ENCODE measurements around the gene GMDS. TPM values are rescaled to one million over a fixed set of nuclear protein-coding genes. Genes with fewer than 3 reads are reported as not detected.

GMDS gene
- total and polyA plus RNA-seq, 2 experiments from 2014 or later = 3.0 to 12.6 TPM

- no peak overlapping the region for H3K27ac ChIP-seq
These were observed 275.2 kb downstream of the GMDS start for GRCh38 chr6:1970151-1970561.

GRCh38 chr6:1966713-1967112, 278.7 kb downstream of the GMDS start:
- WGBS, 2 experiments (ENCODE audit: low coverage in 1 of 2, low lambda C conversion rate in 2 of 2, missing lambda C conversion rate in 2 of 2) = 88 to 93% methylated on average over 5 of the region's 5 CpGs
- no peak overlapping the region for H2AFZ ChIP-seq
- H3K9me2 ChIP-seq (ENCODE audit: insufficient read depth) = no peaks in the 10 kb centered on the region
- H3K9ac ChIP-seq = no peak overlapping the region
- H3F3A ChIP-seq (ENCODE audit: insufficient read depth) = no peaks in the 10 kb centered on the region
- H3K27ac ChIP-seq = no peak overlapping the region
- H3K36me3 ChIP-seq (ENCODE audit: low read depth) = no peaks in the 10 kb centered on the region
- H3K9me3 ChIP-seq (ENCODE audit: low read depth) = no peaks in the 10 kb centered on the region
- TF ChIP-seq EZH2phosphoT487 (IDR thresholded peaks at IDR 0.05; ENCODE audit: insufficient read depth, low read depth) (no peak), EZH2 (IDR thresholded peaks at IDR 0.05; ENCODE audit: insufficient read depth, poor library complexity, severe bottlenecking) (no peak)
- H3K4me1 ChIP-seq (ENCODE audit: insufficient read depth) = no peaks in the 10 kb centered on the region
- no peak overlapping the region for H3K4me3 ChIP-seq
- H3K4me2 ChIP-seq (ENCODE audit: unreplicated experiment) = no peak overlapping the region
- DNase-seq = no peak
- no peaks in the 10 kb centered on the region for H3K79me2 ChIP-seq (ENCODE audit: insufficient read depth)
- no peaks in the 10 kb centered on the region for H4K20me1 ChIP-seq (ENCODE audit: insufficient read depth)
- in situ Hi-C loops (cut with MboI) = no loop called here
- no peaks in the 10 kb centered on the region for H3K27me3 ChIP-seq (replicated peaks; ENCODE audit: insufficient read depth)

More at GRCh38 chr6:1970151-1970561, 275.2 kb downstream of the GMDS start:
- in situ Hi-C loops (cut with MboI) = no loop called here
- Histone ChIP-seq H3K4me3 (no peak overlapping the region), H4K20me1 (ENCODE audit: insufficient read depth) (no peaks in the 10 kb centered on the region), H3F3A (ENCODE audit: insufficient read depth) (no peaks in the 10 kb centered on the region), H3K9me3 (ENCODE audit: low read depth) (no peaks in the 10 kb centered on the region), H3K36me3 (ENCODE audit: low read depth) (no peaks in the 10 kb centered on the region), H3K4me1 (ENCODE audit: insufficient read depth) (no peaks in the 10 kb centered on the region), H3K79me2 (ENCODE audit: insufficient read depth) (no peaks in the 10 kb centered on the region), H3K4me2 (ENCODE audit: unreplicated experiment) (no peak overlapping the region), H3K9ac (no peak overlapping the region), H2AFZ (no peak overlapping the region), H3K9me2 (ENCODE audit: insufficient read depth) (no peaks in the 10 kb centered on the region), H3K27me3 (replicated peaks; ENCODE audit: insufficient read depth) (no peaks in the 10 kb centered on the region)
- no peak for DNase-seq
- no peak for TF ChIP-seq EZH2 (IDR thresholded peaks at IDR 0.05; ENCODE audit: insufficient read depth, poor library complexity, severe bottlenecking)
- no peak for TF ChIP-seq EZH2phosphoT487 (IDR thresholded peaks at IDR 0.05; ENCODE audit: insufficient read depth, low read depth)
- WGBS, 2 experiments (ENCODE audit: low coverage in 1 of 2, low lambda C conversion rate in 2 of 2, missing lambda C conversion rate in 2 of 2) = 91 to 98% methylated on average over 8 of the region's 8 CpGs

- in situ Hi-C loops (cut with MboI) = no loop called here
- H3K36me3 ChIP-seq (ENCODE audit: low read depth) = no peaks in the 10 kb centered on the region
- TF ChIP-seq EZH2 (IDR thresholded peaks at IDR 0.05; ENCODE audit: insufficient read depth, poor library complexity, severe bottlenecking) (no peak), EZH2phosphoT487 (IDR thresholded peaks at IDR 0.05; ENCODE audit: insufficient read depth, low read depth) (no peak)
- H3K27me3 ChIP-seq (replicated peaks; ENCODE audit: insufficient read depth) = no peaks in the 10 kb centered on the region
- H3K9ac ChIP-seq = no peak overlapping the region
- no peak overlapping the region for H2AFZ ChIP-seq
- H3K9me3 ChIP-seq (ENCODE audit: low read depth) = no peaks in the 10 kb centered on the region
- no peak overlapping the region for H3K4me3 ChIP-seq
- H4K20me1 ChIP-seq (ENCODE audit: insufficient read depth) = no peaks in the 10 kb centered on the region
- DNase-seq = no peak
- no peaks in the 10 kb centered on the region for H3F3A ChIP-seq (ENCODE audit: insufficient read depth)
- H3K4me2 ChIP-seq (ENCODE audit: unreplicated experiment) = no peak overlapping the region
- no peaks in the 10 kb centered on the region for H3K4me1 ChIP-seq (ENCODE audit: insufficient read depth)
- no peak overlapping the region for H3K27ac ChIP-seq
- WGBS, 2 experiments (ENCODE audit: low coverage in 1 of 2, low lambda C conversion rate in 2 of 2, missing lambda C conversion rate in 2 of 2) = 73 to 76% methylated on average over 6 of the region's 6 CpGs
- H3K79me2 ChIP-seq (ENCODE audit: insufficient read depth) = no peaks in the 10 kb centered on the region
- H3K9me2 ChIP-seq (ENCODE audit: insufficient read depth) = no peaks in the 10 kb centered on the region
These were observed 279.7 kb downstream of the GMDS start for GRCh38 chr6:1965596-1966224.

- Histone ChIP-seq H2AFZ (no peak overlapping the region), H3K36me3 (ENCODE audit: low read depth) (no peaks in the 10 kb centered on the region), H3K9me3 (ENCODE audit: low read depth) (no peaks in the 10 kb centered on the region), H3K4me3 (no peak overlapping the region), H3K27me3 (replicated peaks; ENCODE audit: insufficient read depth) (no peaks in the 10 kb centered on the region), H4K20me1 (ENCODE audit: insufficient read depth) (no peaks in the 10 kb centered on the region), H3K79me2 (ENCODE audit: insufficient read depth) (no peaks in the 10 kb centered on the region), H3K9me2 (ENCODE audit: insufficient read depth) (no peaks in the 10 kb centered on the region), H3F3A (ENCODE audit: insufficient read depth) (no peaks in the 10 kb centered on the region), H3K9ac (no peak overlapping the region), H3K27ac (no peak overlapping the region), H3K4me2 (ENCODE audit: unreplicated experiment) (no peak overlapping the region), H3K4me1 (ENCODE audit: insufficient read depth) (no peaks in the 10 kb centered on the region)
- WGBS, 2 experiments (ENCODE audit: low coverage in 1 of 2, low lambda C conversion rate in 2 of 2, missing lambda C conversion rate in 2 of 2) = 95 to 96% methylated on average over 2 of the region's 2 CpGs
- no peak for TF ChIP-seq EZH2 (IDR thresholded peaks at IDR 0.05; ENCODE audit: insufficient read depth, poor library complexity, severe bottlenecking)
- TF ChIP-seq EZH2phosphoT487 (IDR thresholded peaks at IDR 0.05; ENCODE audit: insufficient read depth, low read depth) = no peak
- in situ Hi-C loops (cut with MboI) = no loop called here
- DNase-seq = no peak
These were observed 281.8 kb downstream of the GMDS start for GRCh38 chr6:1963596-1963995.
